ENCODE measurements around the gene KIF19.

The KIF19 gene

DNA sequence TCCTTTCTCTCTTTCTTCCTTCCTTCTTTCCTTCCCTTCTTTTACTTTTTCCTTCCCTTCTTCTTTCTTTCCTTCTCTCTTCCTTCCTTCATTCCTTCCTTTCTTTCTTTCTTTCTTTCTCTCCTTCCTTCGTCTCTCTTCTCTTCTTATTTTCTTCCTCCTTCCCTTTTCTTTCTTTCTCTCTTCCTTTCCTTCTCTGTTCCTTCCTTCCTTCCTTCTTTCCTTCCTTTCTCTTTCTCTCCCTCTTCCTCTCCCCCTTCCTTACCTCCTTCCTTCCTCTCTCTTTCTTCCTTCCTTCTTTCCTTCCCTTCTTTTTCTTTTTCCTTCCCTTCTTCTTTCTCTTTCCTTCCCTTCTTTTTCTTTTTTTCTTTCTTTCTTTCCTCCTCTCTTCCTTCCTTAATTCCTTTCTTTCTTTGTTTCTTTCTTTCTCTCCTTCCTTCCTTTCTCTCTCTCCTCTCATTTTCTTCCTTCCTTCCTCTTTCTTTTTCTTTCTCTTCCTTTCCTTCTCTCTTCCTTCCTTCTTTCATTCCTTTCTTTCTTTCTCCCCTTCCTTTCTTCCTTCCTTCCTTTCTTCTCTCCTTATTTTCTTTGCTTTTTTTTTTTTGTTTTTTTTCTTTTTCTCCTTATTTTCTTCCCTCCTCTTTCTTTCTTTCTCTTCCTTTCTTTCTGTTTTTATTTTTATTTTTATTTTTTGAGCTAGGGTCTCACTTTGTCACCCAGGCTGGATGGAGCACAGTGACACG is 64.1 kb downstream of the KIF19 start:
- no peak for DNase-seq (ENCODE audit: low spot score)
- TF ChIP-seq, protein P1, sequence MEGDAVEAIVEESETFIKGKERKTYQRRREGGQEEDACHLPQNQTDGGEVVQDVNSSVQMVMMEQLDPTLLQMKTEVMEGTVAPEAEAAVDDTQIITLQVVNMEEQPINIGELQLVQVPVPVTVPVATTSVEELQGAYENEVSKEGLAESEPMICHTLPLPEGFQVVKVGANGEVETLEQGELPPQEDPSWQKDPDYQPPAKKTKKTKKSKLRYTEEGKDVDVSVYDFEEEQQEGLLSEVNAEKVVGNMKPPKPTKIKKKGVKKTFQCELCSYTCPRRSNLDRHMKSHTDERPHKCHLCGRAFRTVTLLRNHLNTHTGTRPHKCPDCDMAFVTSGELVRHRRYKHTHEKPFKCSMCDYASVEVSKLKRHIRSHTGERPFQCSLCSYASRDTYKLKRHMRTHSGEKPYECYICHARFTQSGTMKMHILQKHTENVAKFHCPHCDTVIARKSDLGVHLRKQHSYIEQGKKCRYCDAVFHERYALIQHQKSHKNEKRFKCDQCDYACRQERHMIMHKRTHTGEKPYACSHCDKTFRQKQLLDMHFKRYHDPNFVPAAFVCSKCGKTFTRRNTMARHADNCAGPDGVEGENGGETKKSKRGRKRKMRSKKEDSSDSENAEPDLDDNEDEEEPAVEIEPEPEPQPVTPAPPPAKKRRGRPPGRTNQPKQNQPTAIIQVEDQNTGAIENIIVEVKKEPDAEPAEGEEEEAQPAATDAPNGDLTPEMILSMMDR (IDR thresholded peaks at IDR 0.05; ENCODE audit: extremely low read depth, insufficient read depth, missing control alignments), result no peak
- in situ Hi-C loops (cut with MboI; ENCODE audit: low pct_unique_long_range_greater_than_20kb, low sequenced_read_pairs, unreplicated experiment), result no loop called here

DNA sequence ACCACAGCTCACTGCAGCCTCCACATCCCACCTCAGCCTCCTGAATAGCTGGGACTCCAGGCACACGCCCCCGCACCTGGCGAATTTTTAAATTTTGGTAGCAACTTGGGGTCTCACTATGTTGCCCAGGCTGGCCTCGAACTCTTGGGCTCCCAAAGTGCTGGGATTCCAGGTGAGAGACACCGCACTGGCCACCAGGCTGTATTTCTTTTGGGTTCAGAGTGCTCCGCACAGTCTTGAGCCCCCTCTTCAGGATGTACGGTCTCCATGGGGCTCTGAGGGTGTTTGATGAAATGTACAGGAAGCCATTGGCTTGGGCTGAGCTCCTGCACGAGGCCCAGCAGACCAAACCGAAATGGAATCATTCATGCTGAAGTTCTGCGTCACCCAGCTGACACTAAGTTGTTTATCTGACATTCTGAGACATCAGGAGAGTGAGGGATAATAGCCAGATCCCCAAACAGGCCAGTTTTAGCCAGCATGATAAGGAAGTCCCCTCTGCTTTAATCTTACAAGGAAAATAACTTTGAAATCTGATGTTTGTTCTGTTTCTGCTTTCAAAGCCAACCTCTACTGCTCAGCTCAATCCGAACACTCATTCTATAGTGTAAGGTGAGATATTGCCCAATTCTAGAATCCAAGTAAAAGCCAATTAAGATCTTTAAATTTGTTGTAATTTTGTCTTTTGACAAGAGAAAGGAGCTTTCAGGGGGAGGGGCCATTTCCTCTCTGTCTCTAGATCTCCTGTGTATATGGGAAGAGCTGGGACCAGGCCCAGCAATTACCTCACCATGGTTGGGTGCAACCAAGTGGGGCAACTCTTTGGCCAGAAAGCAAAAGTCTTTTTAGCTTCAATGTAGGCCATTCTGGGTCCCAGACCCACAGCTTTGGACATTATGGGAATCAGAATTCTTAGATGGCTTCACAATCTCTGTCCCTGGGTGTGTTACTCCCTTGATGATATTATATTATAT is 64.9 kb downstream of the KIF19 start:
- TF ChIP-seq, protein P1 (IDR thresholded peaks at IDR 0.05; ENCODE audit: extremely low read depth, insufficient read depth, missing control alignments), result no peak
- in situ Hi-C loops (cut with MboI; ENCODE audit: low pct_unique_long_range_greater_than_20kb, low sequenced_read_pairs, unreplicated experiment), result no loop called here
- DNase-seq (ENCODE audit: low spot score), result no peak

DNA sequence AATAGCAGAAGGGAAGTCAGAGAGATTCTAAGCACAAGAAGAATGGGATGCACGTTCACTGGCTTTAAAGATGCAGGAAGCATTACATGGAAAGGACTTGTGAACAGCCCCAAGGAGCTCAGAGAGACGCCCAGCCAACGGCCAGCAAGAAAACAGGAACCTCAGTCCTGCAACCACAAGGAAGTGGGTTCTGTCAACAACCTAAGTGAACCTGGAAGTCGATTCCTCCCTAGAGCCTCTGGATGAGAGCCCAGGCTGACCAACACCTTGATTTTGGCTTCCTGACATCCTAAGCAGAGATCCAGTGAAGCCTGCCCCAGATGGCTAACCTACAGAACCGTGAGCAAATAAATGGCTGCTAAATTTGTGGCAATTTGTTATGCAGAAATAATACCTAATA is 65.7 kb downstream of the KIF19 start:
- in situ Hi-C loops (cut with MboI; ENCODE audit: low pct_unique_long_range_greater_than_20kb, low sequenced_read_pairs, unreplicated experiment), result no loop called here
- DNase-seq (ENCODE audit: low spot score), result no peak
- TF ChIP-seq, protein P1 (IDR thresholded peaks at IDR 0.05; ENCODE audit: extremely low read depth, insufficient read depth, missing control alignments), result no peak

DNA sequence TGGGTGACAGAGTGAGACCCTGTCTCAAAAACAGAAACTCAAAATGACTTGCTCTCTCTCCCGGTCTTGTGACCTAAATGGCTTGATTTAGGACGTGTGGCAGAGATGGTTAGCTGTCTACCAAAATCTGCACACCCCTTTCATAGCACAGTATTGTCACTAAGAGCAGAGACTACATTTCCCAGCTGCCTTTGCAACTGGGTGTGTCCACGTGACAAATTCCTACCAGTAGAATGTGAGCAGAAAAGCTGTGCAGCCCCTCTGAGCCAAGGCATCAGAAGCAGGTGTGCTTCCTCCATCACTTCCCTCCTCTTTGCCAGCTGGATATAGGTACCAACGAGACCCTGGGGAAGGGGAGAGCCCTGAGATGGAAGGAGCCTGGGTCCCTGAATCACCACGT is 66.8 kb downstream of the KIF19 start:
- TF ChIP-seq, protein P1 (IDR thresholded peaks at IDR 0.05; ENCODE audit: extremely low read depth, insufficient read depth, missing control alignments), result no peak
- in situ Hi-C loops (cut with MboI; ENCODE audit: low pct_unique_long_range_greater_than_20kb, low sequenced_read_pairs, unreplicated experiment), result no loop called here
- no peak for DNase-seq (ENCODE audit: low spot score)

DNA sequence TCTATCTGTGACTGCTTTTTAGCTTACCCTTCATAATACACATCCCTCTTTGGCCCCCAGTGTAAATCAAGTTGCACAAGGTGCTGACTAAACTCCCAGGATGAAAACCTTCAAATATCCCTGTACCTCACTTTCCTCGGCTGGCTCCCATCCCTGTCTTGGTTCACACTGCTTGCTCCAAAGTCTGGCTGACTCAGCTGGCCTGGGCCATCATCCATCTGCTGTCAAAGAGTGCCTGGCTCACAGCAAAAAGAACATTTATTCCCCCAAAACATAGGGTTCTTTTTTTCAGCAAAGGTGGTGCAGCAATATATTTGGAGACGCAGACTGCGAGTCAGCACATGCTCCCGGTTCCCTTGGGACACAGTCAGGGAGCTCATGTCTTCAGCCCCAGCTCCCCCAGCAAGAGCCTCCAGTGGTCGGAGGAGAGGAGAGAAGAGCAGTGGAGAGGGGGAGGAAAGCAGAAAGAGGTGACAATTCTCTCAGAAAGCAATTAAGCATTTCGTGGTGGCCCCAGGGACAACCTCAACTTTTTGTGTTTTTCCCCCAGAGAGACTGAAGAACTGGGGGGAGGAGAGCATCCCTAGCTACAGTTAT is 67.4 kb downstream of the KIF19 start:
- no peak for DNase-seq (ENCODE audit: low spot score)
- in situ Hi-C loops (cut with MboI; ENCODE audit: low pct_unique_long_range_greater_than_20kb, low sequenced_read_pairs, unreplicated experiment), result no loop called here
- TF ChIP-seq, protein P1 (IDR thresholded peaks at IDR 0.05; ENCODE audit: extremely low read depth, insufficient read depth, missing control alignments), result no peak

DNA sequence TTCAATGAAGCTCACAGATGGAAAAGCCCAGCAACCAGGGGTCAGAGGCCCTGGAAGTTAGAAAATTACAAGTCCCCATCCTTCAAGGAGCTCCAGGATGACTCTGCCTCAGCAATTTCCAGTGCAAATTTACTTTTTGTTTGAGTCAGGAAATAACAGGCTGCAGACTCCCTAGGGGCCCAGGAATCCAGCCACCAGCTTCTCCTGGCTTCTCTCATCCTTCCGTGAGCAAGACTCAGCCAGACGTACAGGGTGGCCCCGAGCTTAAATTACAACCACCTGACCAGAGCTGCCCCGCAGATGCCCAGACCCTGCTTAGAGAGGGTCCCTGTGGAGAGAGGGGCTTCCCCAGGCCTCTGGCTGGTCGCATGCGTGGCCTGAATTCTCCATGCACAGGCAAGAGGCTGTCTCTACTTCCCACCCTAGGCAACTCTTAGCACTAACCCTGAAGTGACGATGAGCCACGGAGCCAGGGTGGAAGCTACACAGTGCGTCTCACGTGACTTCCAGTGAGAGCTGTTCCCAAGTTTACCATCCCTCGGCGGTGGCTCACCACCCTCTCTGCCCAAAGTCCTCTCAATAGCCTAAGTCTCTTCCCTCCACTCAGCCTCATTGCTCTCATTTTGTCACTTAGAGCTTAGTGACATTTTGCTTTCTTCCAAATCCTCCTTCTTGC is 68.4 kb downstream of the KIF19 start:
- in situ Hi-C loops (cut with MboI; ENCODE audit: low pct_unique_long_range_greater_than_20kb, low sequenced_read_pairs, unreplicated experiment), result no loop called here
- TF ChIP-seq, protein P1 (IDR thresholded peaks at IDR 0.05; ENCODE audit: extremely low read depth, insufficient read depth, missing control alignments), result no peak
- DNase-seq (ENCODE audit: low spot score), result no peak
